ENCODE results near the gene GPC5. TPM values are rescaled to one million over a fixed set of nuclear protein-coding genes. Genes with fewer than 3 reads are reported as not detected.
A peak's percentile ranks its signal among the peaks of the same experiment; 100 is the strongest.

The GPC5 gene
- total RNA-seq, 4 donors from 2014 or later: 0.47 TPM; not detected in 3

GRCh38 chr13:91721413-91721812 is 323.0 kb downstream of the GPC5 start:
- H3K36me3 ChIP-seq: no peaks in the 10 kb centered on the region
- no peaks in the 10 kb centered on the region for H3K4me1 ChIP-seq
- no peaks in the 10 kb centered on the region for H3K9me3 ChIP-seq
- WGBS, 2 donors (ENCODE audit: low coverage in 1 of 2): 62 to 67% methylated on average over 1 of the region's 3 CpGs
- no peak for ATAC-seq
- H3K27me3 ChIP-seq: no peaks in the 10 kb centered on the region
- no peak overlapping the region for H3K27ac ChIP-seq
- TF ChIP-seq POLR2AphosphoS5 (IDR thresholded peaks at IDR 0.05) (no peak), EP300 (IDR thresholded peaks at IDR 0.05) (no peak)
- no peak overlapping the region for H3K4me3 ChIP-seq

- TF ChIP-seq POLR2AphosphoS5 (IDR thresholded peaks at IDR 0.05): no peak
- TF ChIP-seq, protein P1, sequence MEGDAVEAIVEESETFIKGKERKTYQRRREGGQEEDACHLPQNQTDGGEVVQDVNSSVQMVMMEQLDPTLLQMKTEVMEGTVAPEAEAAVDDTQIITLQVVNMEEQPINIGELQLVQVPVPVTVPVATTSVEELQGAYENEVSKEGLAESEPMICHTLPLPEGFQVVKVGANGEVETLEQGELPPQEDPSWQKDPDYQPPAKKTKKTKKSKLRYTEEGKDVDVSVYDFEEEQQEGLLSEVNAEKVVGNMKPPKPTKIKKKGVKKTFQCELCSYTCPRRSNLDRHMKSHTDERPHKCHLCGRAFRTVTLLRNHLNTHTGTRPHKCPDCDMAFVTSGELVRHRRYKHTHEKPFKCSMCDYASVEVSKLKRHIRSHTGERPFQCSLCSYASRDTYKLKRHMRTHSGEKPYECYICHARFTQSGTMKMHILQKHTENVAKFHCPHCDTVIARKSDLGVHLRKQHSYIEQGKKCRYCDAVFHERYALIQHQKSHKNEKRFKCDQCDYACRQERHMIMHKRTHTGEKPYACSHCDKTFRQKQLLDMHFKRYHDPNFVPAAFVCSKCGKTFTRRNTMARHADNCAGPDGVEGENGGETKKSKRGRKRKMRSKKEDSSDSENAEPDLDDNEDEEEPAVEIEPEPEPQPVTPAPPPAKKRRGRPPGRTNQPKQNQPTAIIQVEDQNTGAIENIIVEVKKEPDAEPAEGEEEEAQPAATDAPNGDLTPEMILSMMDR (IDR thresholded peaks at IDR 0.05): peak in 3 of 4 experiments; percentile 17 to 60 (median 33)
- no peak for TF ChIP-seq EP300 (IDR thresholded peaks at IDR 0.05)
- TF ChIP-seq POLR2A (IDR thresholded peaks at IDR 0.05): no peak
- 20 to 25% methylated on average over 4 of the region's 4 CpGs for WGBS, 2 donors (ENCODE audit: low coverage in 1 of 2)
- Histone ChIP-seq H3K27me3 (no peaks in the 10 kb centered on the region), H3K36me3 (no peaks in the 10 kb centered on the region), H3K4me3 (no peak overlapping the region), H3K27ac (no peak overlapping the region), H3K4me1 (no peaks in the 10 kb centered on the region), H3K9me3 (no peaks in the 10 kb centered on the region)
- ATAC-seq: no peak
Measured at GRCh38 chr13:91722267-91722884, 324.0 kb downstream of the GPC5 start.

DNA sequence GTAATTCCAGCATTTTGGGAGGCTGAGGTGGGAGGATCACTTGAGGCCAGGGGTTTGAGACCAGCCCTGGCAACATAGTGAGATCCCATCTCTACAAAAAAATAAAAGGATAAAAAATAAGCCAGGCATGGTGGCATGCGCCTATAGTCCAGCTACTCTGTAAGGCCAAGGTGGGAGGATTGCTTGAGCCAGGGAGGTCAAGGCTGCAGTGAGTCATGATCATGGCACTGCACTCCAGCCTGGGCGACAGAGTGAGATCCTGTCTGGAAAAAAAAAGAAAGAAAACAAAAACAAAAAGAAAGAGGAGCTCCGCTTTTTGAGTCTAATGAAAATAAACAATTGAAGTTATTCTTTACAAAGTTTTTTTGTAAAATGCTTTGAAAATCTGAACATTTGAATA is 326.2 kb downstream of the GPC5 start:
- H3K9me3 ChIP-seq: no peaks in the 10 kb centered on the region
- no peaks in the 10 kb centered on the region for H3K4me1 ChIP-seq
- H3K27me3 ChIP-seq: no peaks in the 10 kb centered on the region
- H3K4me3 ChIP-seq: no peak overlapping the region
- no peak overlapping the region for H3K27ac ChIP-seq
- no peak for ATAC-seq
- no peaks in the 10 kb centered on the region for H3K36me3 ChIP-seq
- TF ChIP-seq EP300 (IDR thresholded peaks at IDR 0.05): no peak
- TF ChIP-seq, protein P1 (IDR thresholded peaks at IDR 0.05): no peak
- TF ChIP-seq POLR2AphosphoS5 (IDR thresholded peaks at IDR 0.05): no peak
- TF ChIP-seq POLR2A (IDR thresholded peaks at IDR 0.05): no peak
- 49 to 60% methylated on average over 3 of the region's 3 CpGs for WGBS, 2 donors (ENCODE audit: low coverage in 1 of 2)

DNA sequence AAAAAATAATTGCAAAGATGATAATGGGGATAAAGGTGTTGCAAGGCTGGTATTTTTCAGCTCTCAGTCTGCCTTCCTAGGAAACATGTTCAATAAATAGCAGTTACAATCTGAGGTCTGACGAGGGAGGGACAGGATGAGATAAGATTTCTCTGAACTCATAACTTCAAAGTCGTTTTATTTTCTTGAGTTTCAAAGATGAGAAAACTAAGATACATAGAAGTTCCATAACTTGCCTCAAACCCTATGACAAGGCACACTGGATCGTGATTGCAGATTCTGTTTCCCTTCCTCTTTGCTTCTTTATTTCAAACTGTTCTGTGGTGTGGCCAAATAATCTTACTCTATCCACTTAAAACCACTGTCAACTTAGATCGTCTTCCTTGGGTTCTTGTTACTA is 327.2 kb downstream of the GPC5 start:
- Histone ChIP-seq H3K36me3 (no peaks in the 10 kb centered on the region), H3K27ac (no peak overlapping the region), H3K9me3 (no peaks in the 10 kb centered on the region), H3K27me3 (no peaks in the 10 kb centered on the region), H3K4me1 (no peaks in the 10 kb centered on the region), H3K4me3 (no peak overlapping the region)
- TF ChIP-seq EP300 (IDR thresholded peaks at IDR 0.05): no peak
- TF ChIP-seq POLR2AphosphoS5 (IDR thresholded peaks at IDR 0.05): no peak
- TF ChIP-seq POLR2A (IDR thresholded peaks at IDR 0.05): no peak
- TF ChIP-seq, protein P1 (IDR thresholded peaks at IDR 0.05): no peak
- ATAC-seq: no peak
- WGBS, 2 donors (ENCODE audit: low coverage in 1 of 2): 44 to 88% methylated on average over 4 of the region's 4 CpGs

DNA sequence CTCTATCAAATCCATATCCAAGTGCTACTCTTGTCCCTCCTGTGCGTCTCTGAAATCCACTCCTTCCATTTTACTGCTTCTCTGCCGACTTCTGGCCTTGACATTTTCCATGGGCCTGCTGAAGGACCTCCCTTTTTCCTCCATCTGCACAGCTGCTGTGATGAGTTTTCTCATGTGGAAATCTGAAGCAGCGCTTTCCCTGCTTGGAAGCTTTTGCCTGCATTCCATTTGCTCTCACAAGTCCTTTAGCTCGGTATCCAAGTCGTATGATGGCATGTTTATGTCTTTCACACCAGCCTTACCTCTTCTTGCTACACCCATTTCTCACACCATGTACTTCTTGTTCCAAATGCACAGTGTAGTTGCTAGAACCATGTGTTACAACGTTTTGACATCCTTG is 328.2 kb downstream of the GPC5 start:
- no peak overlapping the region for H3K27ac ChIP-seq
- no peaks in the 10 kb centered on the region for H3K36me3 ChIP-seq
- H3K4me1 ChIP-seq: no peaks in the 10 kb centered on the region
- no peak overlapping the region for H3K4me3 ChIP-seq
- TF ChIP-seq EP300 (IDR thresholded peaks at IDR 0.05) (no peak), POLR2A (IDR thresholded peaks at IDR 0.05) (no peak), POLR2AphosphoS5 (IDR thresholded peaks at IDR 0.05) (no peak)
- TF ChIP-seq, protein P1 (IDR thresholded peaks at IDR 0.05): no peak
- 59 to 70% methylated on average over 6 of the region's 6 CpGs for WGBS, 2 donors (ENCODE audit: low coverage in 1 of 2)
- H3K9me3 ChIP-seq: no peaks in the 10 kb centered on the region
- no peaks in the 10 kb centered on the region for H3K27me3 ChIP-seq
- no peak for ATAC-seq
